ENCODE data around the gene MAGEA9B. TPM values are rescaled to one million over a fixed set of nuclear protein-coding genes. Genes with fewer than 3 reads are reported as not detected.
"Not testable (repeated sequence)": the region's sequence is repeated elsewhere in the genome, so short reads cannot be mapped to it uniquely, and the experiment has no call there.

Gene MAGEA9B, protein sequence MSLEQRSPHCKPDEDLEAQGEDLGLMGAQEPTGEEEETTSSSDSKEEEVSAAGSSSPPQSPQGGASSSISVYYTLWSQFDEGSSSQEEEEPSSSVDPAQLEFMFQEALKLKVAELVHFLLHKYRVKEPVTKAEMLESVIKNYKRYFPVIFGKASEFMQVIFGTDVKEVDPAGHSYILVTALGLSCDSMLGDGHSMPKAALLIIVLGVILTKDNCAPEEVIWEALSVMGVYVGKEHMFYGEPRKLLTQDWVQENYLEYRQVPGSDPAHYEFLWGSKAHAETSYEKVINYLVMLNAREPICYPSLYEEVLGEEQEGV
- not detected for polyA plus RNA-seq (ENCODE audit: insufficient read length in 3 of 3)
- long read RNA-seq, donor 1 = 0 reads
- long read RNA-seq, donor 2 = 0 reads
- long read RNA-seq, donor 3 = 0 reads
- long read RNA-seq, donor 4 = 0 reads
- long read RNA-seq, donor 5 = 0 reads
- long read RNA-seq, donor 6 = 0 reads
- long read RNA-seq, donor 7 = 0 reads
- long read RNA-seq, donor 8 = 0 reads
- long read RNA-seq, donor 9 = 0 reads
- long read RNA-seq, donor 10 = 0 reads
- long read RNA-seq, donor 11 = 0 reads
- long read RNA-seq, donor 12 = 0 reads
- long read RNA-seq, donor 13 = 0 reads
- long read RNA-seq, donor 14 = 0 reads
- long read RNA-seq, donor 15 = 0 reads
- long read RNA-seq, donor 16 = 0 reads

DNA sequence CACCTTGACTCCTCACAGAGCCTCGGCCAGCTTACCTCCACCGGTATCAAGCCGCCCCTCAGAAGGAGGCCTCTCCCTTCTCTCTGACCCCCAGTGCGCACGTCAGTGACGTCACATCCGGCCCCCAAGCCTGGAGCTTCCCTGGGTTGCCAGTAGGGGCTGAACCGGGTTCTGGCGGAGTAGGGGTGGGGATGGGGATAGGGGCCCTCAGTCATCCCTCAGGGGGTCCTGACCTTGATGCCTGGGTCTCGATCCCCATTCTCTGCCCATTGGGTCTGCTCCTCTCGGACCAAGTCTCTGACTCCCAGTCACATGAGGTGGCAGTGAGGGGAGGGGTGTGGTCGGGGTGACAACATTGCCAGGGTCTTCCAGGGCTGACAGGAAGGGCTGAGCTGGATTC lies at the start of gene MAGEA9B:
Gene MAGEA9B (minus strand): TSS at position 101 of the 400 bp plus-strand sequence. CDS start 4,280 bp downstream, outside the sequence.
- DNase-seq (ENCODE audit: extremely low read depth in 1 of 11, low read depth in 9 of 11, low spot score in 4 of 11) = not testable (repeated sequence)

DNA sequence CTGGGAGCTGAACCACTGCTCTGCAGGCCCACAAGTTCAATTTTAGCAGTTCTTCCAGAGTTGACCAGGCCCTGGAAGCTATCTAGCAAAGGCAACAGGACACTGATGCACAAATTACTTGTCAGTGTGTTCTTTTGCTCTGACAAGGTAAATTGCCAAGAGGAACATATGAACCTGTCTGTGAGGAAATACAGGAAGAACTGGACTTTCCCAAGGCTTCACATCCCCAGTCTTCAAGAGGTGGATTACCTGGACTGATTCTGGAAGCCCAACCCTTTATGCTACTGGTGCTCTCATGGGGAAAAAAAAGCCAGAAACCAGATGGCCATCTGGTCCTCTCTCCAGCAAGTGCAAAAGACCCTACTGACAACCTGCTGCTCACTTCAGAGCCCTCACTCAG lies 46.3 kb upstream of the MAGEA9B start:
- no peak for DNase-seq (ENCODE audit: extremely low read depth in 1 of 11, low read depth in 9 of 11, low spot score in 4 of 11)

DNA sequence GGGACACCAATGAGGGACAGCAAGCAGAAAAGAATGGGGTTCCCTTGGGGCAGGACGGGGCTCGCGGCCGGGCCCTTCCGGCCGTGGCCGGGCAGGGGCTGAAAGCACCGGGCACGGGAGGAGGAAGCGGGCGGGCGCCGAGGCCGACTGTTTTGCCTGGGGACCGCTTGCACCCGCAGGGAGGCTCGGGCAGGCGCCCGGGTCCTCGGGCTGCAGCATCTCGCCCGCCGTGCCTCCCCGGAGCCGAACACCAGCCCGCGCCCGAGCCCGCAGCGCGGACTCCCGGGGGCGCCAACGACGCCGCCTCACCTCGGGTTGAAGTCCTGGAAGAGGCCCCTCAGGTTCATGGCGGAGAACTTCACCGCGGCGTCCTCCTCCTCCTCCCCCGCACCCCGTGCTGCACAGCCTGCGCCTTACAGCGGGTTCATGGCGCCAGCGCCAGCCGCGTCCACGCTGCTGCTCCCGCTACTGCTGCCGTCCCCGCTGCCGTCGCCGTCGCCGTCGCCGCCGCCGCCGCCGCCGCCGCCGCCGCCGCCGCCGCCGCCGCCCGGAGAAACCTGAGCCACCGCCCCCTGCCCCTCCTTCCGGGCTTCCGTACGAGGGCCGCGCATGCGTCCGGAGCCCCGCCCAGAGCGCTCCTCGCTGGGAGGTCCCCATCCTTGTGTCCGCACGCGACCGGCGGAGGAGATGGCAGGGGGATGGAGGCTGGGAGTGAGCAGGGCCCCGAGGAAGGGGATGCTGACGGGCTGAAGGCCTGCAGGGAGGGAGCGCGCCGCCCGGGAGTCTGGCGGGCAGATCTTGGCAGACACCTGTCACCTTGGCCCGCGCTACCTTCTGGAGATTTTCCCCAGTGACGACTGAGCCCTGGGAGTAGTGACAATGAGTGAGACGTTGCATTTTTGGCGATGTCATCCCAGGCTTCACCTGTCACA lies 44.2 kb upstream of the MAGEA9B start, which contains the start of gene TMEM185A:
Gene TMEM185A (minus strand): TSS at position 559 of the 932 bp plus-strand sequence. CDS start 212 bp downstream, at position 347.
- DNase-seq (ENCODE audit: extremely low read depth in 1 of 11, low read depth in 9 of 11, low spot score in 4 of 11) = peak in 8 of 11 donors; percentile 10 to 59 (median 48)

DNA sequence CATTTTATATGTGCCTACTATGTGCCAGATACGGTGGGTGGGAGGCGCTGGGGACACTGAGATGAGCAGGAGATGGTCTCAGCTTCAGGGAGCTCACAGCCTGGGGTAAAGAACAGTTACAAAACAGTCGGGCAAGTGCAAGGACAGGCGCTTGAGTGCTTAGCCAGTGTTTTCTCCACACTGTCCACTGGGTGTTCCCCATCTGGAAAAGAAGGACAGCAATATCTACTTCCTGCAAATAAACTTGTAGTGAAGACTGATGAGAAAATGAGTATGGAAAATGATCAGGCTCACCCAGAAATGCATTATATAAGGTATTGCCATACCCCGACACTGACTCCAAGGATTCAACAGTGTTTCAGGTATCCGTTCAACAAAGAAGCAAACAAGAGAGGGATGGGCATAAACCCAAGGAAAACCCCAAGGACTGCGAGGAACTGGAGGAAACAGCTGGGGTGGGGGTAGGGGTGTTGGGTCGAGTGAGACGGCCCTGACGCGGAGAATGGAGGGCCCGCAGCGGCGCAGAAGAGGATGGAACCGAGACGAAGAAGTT lies 43.5 kb upstream of the MAGEA9B start:
- DNase-seq (ENCODE audit: extremely low read depth in 1 of 11, low read depth in 9 of 11, low spot score in 4 of 11) = peak in 3 of 11 donors; percentile 5 to 15 (median 13)

DNA sequence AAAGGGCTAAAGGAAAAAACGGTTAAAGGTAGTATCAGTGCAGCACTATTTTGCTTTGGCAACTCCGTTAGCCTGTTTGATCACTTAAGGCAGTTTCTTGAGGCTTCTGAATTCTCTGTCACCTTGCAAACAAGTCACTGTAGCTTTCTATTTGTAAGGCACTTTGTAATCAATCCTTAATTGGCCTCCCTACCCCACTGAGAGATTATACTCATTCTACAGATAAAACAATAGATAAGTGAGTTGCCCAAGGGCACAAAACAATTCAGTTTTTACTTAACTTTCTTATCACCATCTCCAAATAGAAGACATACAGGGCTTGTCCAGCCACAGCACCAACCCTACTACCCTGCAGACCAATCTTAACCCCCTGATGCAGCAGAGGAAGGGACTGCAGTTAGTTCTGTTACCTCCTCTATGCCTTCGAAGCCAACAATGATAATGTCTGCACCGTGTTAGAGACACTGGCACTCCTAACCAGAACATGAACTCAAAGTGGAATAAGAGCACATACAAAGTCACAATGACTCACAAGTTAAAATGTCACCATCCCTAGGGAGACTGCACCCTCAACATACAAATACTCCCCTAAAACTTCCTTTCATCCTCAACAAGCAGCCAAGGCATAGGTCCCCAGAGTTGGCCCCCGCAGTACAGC lies 42.6 kb upstream of the MAGEA9B start:
- DNase-seq (ENCODE audit: extremely low read depth in 1 of 11, low read depth in 9 of 11, low spot score in 4 of 11) = no peak

DNA sequence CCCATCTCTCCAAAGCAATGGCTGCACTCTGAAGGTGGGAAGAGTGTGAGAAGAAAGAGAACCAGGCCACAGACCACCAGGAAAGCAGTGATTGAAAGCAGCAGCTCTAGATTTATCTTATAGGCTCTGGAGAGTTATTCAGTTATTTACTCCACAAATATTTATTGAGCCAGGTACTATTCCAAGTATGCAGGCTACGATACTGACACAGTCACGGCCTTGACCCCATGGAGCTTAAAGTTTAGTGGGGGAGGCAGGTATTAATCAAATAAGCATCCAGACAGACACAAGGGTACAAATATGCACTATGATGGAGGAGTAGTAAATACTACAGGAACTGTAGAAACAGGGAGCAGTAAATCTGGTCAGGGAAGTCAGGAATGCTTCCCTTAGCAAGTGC lies 41.5 kb upstream of the MAGEA9B start:
- no peak for DNase-seq (ENCODE audit: extremely low read depth in 1 of 11, low read depth in 9 of 11, low spot score in 4 of 11)

DNA sequence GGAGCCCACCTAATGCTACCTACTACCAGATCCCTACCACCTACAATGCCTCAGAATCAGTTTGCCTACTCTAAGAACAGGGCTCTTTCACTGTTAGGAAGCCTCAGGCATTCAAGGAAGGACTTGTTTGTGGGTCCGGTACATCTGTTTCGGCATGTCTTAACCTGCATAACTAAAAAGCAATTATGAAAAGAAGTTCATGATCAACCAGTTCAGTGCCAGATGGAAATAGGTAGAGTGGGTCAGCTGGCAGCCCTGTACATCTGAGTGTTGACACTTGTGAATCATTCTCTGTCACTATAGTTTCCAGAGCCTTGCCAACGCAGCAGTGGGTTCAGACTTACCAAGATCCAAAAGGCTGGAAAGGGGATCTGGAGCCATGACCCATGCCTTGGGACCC lies 41.0 kb upstream of the MAGEA9B start:
- DNase-seq (ENCODE audit: extremely low read depth in 1 of 11, low read depth in 9 of 11, low spot score in 4 of 11) = no peak

DNA sequence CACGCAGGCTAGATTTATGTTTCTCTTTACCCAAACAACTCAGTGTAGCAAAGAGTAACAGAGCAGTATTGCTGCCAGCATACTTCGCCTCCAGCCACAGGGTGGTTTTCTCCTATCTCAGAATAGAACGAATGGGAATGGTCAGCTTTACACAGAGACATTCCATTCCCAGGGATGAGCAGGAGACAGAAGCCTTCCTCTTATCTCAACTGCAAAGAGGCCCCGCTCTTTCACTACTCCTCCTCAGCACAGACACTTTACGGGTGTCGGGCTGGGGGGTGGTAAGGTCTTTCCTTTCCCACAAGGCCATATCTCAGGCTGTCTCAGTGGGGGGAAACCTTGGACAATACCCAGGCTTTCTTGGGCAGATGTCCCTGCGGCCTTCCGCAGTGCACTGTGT lies 39.6 kb upstream of the MAGEA9B start:
- not testable (repeated sequence) for DNase-seq (ENCODE audit: extremely low read depth in 1 of 11, low read depth in 9 of 11, low spot score in 4 of 11)

DNA sequence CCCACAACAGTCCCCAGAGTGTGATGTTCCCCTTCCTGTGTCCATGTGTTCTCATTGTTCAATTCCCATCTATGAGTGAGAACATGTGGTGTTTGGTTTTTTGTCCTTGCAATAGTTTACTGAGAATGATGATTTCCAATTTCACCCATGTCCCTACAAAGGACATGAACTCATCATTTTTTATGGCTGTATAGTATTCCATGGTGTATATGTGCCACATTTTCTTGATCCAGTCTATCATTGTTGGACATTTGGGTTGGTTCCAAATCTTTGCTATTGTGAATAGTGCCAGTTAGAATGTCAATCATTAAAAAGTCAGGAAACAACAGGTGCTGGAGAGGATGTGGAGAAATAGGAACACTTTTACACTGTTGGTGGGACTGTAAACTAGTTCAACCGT lies 32.4 kb upstream of the MAGEA9B start:
- DNase-seq (ENCODE audit: extremely low read depth in 1 of 11, low read depth in 9 of 11, low spot score in 4 of 11) = not testable (repeated sequence)

DNA sequence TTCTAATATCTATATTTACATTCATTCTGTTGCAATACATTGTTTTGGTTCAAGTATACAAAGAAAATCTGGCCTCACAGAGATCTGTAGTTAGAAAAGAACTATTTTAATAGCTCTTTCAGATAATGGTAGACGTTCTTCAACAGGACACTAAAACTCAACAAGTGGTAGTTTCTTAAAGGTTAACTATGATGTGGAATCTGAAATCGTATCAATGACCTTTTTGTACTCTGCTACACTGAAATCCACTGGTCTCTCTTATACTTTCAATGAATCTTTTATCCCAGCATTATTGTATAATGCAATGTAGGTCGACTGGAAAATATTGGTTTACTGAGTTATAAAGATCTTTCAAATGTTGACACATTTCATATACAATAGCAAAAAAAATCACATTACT lies 31.6 kb upstream of the MAGEA9B start:
- no peak for DNase-seq (ENCODE audit: extremely low read depth in 1 of 11, low read depth in 9 of 11, low spot score in 4 of 11)

DNA sequence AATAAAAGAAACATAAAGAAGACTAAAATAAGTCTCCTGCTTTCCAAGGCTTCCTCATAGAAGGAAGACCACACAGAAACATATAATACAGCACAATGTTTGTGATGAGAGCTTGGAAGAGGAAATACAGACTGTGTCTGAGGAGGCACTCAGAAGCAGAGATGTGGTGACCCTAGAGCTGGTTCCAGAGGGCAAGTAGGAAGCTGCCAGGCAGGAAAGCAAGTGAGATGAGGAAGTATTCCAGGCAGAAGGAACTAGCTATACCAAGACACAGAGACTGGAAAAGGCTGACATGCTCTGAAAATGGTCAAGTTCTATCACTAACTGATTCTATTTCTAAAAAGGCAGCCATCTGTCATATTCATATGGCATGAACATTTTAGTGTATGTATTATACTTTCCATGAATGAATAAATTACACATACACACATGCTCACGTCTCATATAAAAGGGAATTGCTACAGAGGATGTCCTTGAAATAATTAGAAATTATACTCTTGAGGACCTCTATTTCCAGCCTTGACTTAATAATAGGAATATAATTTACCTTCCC lies 24.4 kb upstream of the MAGEA9B start:
- no peak for DNase-seq (ENCODE audit: extremely low read depth in 1 of 11, low read depth in 9 of 11, low spot score in 4 of 11)

DNA sequence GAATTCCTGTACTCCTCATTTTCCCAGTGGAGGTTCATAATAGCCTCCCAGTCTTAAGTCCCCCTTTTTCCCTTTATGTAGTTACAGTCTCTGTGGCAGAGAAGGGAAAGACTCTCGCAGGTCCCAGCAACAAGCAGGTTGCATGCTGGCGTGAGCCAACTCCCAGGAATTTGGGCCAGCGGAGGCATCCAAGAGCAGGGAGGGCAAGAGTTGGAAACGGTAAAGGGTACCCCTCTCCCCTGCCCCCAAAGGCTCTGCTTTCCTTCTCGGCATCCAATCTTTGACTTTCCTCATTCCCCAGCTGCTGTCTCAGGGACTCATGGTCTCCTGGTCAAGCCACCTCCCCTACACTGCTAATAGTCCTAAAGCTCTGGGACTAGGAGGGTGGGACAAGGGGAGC lies 23.3 kb upstream of the MAGEA9B start:
- no peak for DNase-seq (ENCODE audit: extremely low read depth in 1 of 11, low read depth in 9 of 11, low spot score in 4 of 11)

DNA sequence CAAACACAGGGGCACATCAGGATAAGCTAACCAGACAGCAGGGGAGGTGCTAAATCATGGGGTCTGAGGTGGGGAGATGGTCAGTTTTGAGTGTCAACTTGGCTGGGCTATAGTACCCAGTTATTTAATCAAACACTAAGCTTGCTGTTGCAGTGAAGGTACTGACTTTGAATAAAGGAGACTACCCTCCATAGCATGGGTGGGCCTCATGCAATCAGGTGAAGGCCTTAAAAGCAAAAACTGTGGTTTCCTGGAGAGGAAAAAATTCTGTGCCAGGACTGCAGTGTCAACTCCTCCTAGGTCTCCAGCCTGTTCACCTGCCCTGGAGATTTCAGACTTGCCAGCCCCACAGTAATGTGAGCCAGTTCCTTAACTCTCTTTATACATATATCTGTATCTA lies 20.4 kb upstream of the MAGEA9B start:
- DNase-seq (ENCODE audit: extremely low read depth in 1 of 11, low read depth in 9 of 11, low spot score in 4 of 11) = no peak

DNA sequence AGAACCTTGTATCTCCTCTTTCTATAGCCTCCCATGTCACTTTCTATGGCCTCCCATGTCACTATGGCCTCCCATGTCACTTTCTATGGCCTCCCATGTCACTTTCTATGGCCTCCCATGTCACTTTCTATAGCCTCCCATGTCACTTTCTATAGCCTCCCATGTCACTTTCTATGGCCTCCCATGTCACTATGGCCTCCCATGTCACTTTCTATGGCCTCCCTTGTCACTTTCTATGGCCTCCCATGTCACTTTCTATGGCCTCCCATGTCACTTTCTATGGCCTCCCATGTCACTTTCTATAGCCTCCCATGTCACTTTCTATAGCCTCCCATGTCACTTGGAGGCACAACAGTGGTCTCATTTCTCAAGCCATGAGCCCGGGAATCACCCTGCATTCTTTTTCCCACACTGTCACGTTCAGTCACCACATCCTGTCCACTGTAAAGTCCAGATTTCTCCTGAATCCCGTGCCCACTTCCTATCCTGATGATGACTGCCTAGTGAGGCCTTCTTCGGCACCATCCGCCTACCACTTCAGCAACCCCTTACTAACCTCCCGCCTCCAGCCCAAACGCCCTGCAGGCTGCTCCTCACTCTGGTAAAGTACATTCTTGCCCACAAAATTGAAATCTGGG lies 18.1 kb upstream of the MAGEA9B start:
- not testable (repeated sequence) for DNase-seq (ENCODE audit: extremely low read depth in 1 of 11, low read depth in 9 of 11, low spot score in 4 of 11)

DNA sequence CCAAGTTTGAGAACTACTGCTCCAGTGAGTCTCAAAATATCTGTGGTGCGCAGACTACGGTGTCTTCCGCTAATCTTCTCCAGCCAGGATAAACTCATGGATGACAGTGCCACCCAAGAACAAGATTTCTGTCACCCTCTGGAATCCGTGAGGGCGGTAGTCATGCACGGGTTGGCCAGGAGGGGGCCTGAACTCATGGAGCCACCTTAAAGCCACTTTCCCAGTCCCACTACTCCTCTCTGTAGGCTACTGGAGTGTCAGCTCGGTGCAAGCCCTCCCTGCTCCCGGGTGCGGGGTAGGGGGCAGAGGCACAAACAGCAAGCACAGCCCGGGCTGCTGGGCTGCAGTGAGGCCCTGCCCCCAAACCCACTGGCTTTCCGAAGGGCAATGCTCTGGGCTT lies 11.3 kb upstream of the MAGEA9B start:
- DNase-seq (ENCODE audit: extremely low read depth in 1 of 11, low read depth in 9 of 11, low spot score in 4 of 11) = not testable (repeated sequence)

DNA sequence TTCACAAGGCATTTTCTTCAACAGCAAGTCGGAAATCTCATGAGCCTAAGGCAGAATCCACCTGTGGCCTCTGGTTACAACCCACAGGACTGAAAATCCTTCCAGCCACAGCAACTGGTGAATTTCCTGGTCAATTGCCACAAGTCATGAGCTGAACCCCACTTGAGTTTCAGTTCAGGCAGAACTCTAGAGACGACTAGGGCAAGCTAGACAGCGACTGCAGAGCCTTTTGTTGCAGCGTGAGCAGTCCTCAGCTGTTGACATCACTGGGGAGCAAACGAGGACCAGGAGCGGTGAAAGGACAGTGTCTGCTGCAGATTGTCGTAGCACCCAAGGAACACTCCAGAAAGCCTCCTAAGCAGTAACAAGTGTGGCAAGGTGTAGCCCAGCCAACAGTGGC lies 8.7 kb upstream of the MAGEA9B start:
- not testable (repeated sequence) for DNase-seq (ENCODE audit: extremely low read depth in 1 of 11, low read depth in 9 of 11, low spot score in 4 of 11)

DNA sequence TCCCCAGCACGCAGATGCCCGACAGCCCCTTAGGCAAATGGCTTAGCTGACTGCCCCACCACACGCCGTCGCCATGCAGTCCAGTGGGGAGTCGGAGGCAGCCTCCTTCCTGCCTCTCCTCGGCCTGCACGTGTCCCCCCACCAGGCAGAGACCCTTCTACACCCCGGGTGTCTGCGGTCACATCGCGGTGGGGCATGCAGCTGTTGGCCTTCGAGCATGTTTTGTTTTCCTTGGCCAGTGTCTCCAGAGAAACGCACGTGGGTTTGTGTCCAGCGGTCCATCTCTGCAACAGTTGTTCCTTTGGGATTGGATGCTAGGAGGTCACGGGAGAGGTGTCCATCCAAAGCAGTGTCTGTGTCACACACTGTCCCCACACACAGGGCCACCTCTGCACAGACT lies 8.0 kb upstream of the MAGEA9B start, which contains the start of gene HSFX2:
Gene HSFX2 (minus strand): TSS at position 101 of the 400 bp plus-strand sequence. CDS start 614 bp downstream, outside the sequence.
- not testable (repeated sequence) for DNase-seq (ENCODE audit: extremely low read depth in 1 of 11, low read depth in 9 of 11, low spot score in 4 of 11)

DNA sequence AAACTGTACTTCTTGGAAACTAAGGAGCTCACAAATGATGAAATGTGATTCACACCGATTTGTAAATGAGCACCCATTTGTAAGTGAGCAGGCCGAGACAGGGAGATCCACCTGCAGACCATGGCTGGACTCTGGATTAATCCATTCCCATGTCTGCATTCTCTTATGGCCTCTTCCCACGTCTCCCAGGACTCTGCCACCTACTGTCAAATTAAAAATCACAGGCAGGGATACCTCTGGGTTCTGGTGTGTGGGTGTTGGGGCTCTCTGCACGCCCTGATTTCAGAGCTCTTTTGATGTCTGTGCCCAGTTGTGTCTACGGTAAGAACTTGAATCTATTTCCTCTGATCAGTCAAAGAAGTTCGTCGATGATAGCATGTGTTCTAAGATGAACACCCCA lies 3.7 kb upstream of the MAGEA9B start:
- not testable (repeated sequence) for DNase-seq (ENCODE audit: extremely low read depth in 1 of 11, low read depth in 9 of 11, low spot score in 4 of 11)
